Osteocyte (in vitro differentiated cells): ENCODE measurements around the gene CCDC182. TPM values are rescaled to one million over a fixed set of nuclear protein-coding genes. Genes with fewer than 3 reads are reported as not detected.

Experiments used
- DNase-seq: peaks from one replicate; pipeline ENCODE4 v3.0.0; 2021; ENCODE audit warnings: mixed read lengths; ENCODE audit not compliant: unreplicated experiment; ENCODE audit errors: extremely low spot score
- H3K27ac Mint-ChIP-seq: one replicate; pipeline ENCODE4 v1.8.0; 2021; ENCODE audit warnings: mild to moderate bottlenecking, mixed read lengths; ENCODE audit not compliant: unreplicated experiment
- H3K27me3 Mint-ChIP-seq: one replicate; pipeline ENCODE4 v1.8.0; 2021; ENCODE audit warnings: mixed read lengths; ENCODE audit not compliant: unreplicated experiment
- H3K36me3 Mint-ChIP-seq: one replicate; pipeline ENCODE4 v1.8.0; 2021; ENCODE audit warnings: mixed read lengths; ENCODE audit not compliant: unreplicated experiment
- H3K4me1 Mint-ChIP-seq: one replicate; pipeline ENCODE4 v1.8.0; 2021; ENCODE audit warnings: mixed read lengths; ENCODE audit not compliant: unreplicated experiment
- H3K4me3 Mint-ChIP-seq: one replicate; pipeline ENCODE4 v1.8.0; 2021; ENCODE audit warnings: mild to moderate bottlenecking, moderate library complexity, mixed read lengths; ENCODE audit not compliant: unreplicated experiment
- H3K9me3 Mint-ChIP-seq: one replicate; pipeline ENCODE4 v1.8.0; 2021; ENCODE audit warnings: mixed read lengths; ENCODE audit not compliant: unreplicated experiment
- total RNA-seq: library from RNA; stranded (reverse); gene quantifications from 2 replicates; pipeline ENCODE4 v1.2.1, GENCODE V29; 2021
- TF ChIP-seq, protein P1 (sequence below): fragments of 200-600 bp; sonication (generic); IDR thresholded peaks from 2 replicates; pipeline ENCODE4 v1.5.0; 2021; ENCODE audit warnings: antibody characterized with exemption, mild to moderate bottlenecking, moderate library complexity

CCDC182 gene
- total RNA-seq, 1 donor from 2014 or later: not detected

DNA sequence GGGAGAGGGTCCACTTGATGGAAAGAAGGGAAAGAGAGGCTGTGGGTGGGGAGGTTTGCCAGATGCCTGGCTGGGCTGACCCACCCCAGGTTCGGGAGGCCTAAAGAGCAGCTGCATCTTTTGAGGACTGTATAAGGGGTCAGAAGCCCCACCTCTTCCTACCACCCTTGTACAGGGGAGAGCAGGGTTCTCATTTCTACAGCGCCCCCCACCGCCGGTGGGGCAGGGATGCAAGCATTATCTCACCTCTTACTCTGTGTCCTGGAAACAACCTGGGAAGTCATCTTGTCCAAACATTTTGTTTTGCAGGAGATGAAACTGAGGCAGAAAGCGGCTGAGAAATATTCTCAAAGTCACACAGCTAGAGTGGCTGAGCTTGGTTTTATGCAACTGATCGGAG, 22.5 kb upstream of the CCDC182 start:
- no peak for DNase-seq
- TF ChIP-seq, protein P1, sequence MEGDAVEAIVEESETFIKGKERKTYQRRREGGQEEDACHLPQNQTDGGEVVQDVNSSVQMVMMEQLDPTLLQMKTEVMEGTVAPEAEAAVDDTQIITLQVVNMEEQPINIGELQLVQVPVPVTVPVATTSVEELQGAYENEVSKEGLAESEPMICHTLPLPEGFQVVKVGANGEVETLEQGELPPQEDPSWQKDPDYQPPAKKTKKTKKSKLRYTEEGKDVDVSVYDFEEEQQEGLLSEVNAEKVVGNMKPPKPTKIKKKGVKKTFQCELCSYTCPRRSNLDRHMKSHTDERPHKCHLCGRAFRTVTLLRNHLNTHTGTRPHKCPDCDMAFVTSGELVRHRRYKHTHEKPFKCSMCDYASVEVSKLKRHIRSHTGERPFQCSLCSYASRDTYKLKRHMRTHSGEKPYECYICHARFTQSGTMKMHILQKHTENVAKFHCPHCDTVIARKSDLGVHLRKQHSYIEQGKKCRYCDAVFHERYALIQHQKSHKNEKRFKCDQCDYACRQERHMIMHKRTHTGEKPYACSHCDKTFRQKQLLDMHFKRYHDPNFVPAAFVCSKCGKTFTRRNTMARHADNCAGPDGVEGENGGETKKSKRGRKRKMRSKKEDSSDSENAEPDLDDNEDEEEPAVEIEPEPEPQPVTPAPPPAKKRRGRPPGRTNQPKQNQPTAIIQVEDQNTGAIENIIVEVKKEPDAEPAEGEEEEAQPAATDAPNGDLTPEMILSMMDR: no peak
- H3K4me3 Mint-ChIP-seq: no peak overlapping the region
- H3K4me1 Mint-ChIP-seq: no peaks in the 10 kb centered on the region
- no peaks in the 10 kb centered on the region for H3K36me3 Mint-ChIP-seq
- no peak overlapping the region for H3K27ac Mint-ChIP-seq
- no peaks in the 10 kb centered on the region for H3K9me3 Mint-ChIP-seq
- H3K27me3 Mint-ChIP-seq: peaks cover 67% of the 10 kb centered on the region

DNA sequence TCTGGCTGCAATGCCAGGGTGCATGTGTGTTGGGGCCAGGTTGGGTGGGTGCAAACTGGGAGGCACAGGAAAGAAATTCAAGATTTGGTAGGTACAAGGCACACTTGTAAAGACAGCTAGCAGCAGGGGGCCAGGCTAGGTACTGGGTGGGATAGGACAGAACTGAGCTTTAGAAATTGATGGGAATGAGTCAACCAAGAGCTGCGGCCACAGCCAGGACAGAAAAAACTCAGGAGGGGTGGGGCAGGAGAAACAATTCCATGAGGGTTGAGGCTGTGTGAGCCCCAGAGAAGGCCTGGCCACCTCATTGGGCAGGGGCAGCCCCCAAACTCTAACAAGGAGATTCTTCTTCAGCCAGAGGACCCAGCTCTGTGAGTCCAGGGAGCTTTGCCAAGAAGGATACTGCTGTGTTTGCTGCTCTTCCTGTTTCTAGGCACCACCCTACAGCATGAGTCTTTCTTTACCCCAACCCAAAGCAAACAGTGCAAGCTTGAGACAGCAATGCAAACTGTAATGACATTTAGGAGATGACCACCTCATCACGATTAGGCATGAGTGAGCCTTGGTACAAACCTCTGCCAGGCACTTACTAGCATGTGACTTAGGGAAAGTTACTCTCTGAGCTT, 21.3 kb upstream of the CCDC182 start:
- DNase-seq: no peak
- H3K9me3 Mint-ChIP-seq: no peaks in the 10 kb centered on the region
- no peaks in the 10 kb centered on the region for H3K4me1 Mint-ChIP-seq
- peaks cover 66% of the 10 kb centered on the region for H3K27me3 Mint-ChIP-seq
- no peaks in the 10 kb centered on the region for H3K36me3 Mint-ChIP-seq
- no peak overlapping the region for H3K4me3 Mint-ChIP-seq
- H3K27ac Mint-ChIP-seq: no peak overlapping the region
- TF ChIP-seq, protein P1: no peak

DNA sequence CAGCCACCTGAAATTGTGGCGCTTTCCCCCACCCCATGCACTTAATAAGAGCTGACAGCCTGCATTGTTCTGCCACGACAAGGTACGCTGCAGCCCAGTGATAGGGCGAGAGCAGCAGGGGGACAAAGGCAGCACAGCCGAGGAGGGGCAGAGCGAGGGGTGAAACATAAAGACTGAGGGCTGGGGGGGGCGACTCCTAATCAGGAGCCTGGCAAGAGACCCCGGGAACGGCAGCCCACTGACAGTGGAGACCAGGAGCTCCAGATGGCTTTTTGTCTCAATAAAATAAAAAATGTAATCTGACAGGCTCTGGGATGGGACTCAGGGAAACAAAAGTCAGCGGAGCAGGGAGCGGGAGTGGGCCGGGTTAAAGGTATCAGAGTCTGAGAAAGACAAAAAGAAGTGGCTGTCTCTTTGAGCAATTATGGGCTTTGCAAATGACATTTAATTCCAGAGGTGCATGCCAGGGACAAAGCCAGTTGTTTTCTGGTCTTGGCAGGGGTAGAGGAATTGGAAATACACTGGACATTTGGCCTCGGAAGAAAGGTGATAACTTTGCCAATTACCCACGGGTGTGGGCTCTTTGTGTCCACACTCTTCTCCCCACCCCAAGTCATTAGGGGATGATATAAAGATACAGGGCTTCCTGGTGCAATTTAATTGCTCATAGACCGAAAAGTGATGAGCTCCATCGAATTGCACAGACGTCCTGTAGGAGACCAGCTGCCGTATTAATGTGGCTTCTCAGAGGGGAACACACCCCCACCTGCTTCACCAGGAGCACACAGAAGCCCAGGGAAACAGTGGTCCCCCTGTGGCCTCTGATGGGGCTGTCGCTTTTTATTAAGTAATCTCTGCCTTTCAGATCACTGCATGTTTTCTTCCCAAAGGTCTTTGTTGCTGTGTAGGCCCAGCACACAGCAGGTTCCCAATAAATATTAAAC, 17.6 kb upstream of the CCDC182 start:
- H3K9me3 Mint-ChIP-seq: no peaks in the 10 kb centered on the region
- peaks cover 50% of the 10 kb centered on the region for H3K27me3 Mint-ChIP-seq
- no peaks in the 10 kb centered on the region for H3K36me3 Mint-ChIP-seq
- no peak overlapping the region for H3K4me3 Mint-ChIP-seq
- no peak for DNase-seq
- H3K27ac Mint-ChIP-seq: no peak overlapping the region
- no peaks in the 10 kb centered on the region for H3K4me1 Mint-ChIP-seq
- TF ChIP-seq, protein P1: no peak

DNA sequence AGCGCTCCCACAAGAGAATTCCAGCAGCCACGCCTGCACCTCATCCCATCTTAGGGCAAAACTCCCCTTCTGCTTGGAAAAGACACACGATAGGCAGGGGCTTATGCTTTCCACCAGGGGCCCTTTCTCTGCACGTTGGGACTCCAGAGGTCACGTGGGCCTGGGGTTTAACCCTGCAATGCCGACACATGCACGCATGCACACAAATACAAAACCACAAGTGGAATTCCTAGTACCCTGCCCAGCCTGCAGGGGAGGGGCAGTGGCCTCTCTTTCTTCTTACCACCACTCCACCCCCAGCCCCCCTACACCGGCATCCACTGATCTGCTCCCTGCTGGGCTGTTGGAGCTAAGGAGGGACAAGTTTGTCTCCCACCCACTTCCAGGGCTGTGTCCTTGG, 16.8 kb upstream of the CCDC182 start:
- H3K27ac Mint-ChIP-seq: no peak overlapping the region
- H3K4me3 Mint-ChIP-seq: no peak overlapping the region
- no peaks in the 10 kb centered on the region for H3K36me3 Mint-ChIP-seq
- no peaks in the 10 kb centered on the region for H3K4me1 Mint-ChIP-seq
- no peak for DNase-seq
- H3K9me3 Mint-ChIP-seq: no peaks in the 10 kb centered on the region
- peaks cover 52% of the 10 kb centered on the region for H3K27me3 Mint-ChIP-seq
- TF ChIP-seq, protein P1: no peak

DNA sequence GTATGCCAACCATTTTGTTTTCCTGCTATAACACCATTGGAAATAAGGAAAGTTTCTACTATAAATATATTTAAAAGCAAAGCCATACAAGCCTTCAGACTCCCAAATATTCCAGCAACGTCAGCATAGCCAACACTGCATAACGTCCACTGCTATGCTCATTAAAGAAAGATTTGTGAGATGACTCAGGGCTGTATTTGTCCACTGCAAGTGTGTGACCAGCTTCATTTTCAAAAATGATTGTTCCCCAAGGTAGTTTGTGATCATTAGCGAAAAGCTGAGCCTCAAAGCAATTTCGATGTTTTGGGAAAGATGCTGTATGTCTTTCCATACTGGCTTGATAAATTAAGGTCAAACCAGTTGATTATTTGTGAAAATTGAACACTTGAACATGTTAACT, 14.9 kb upstream of the CCDC182 start:
- H3K27me3 Mint-ChIP-seq: peaks cover 42% of the 10 kb centered on the region
- no peaks in the 10 kb centered on the region for H3K9me3 Mint-ChIP-seq

More for the DNA sequence above, 14.9 kb upstream of the CCDC182 start:
- H3K36me3 Mint-ChIP-seq: no peaks in the 10 kb centered on the region
- TF ChIP-seq, protein P1: no peak
- no peak overlapping the region for H3K4me3 Mint-ChIP-seq
- no peak overlapping the region for H3K27ac Mint-ChIP-seq
- no peak for DNase-seq
- H3K4me1 Mint-ChIP-seq: no peaks in the 10 kb centered on the region
